ENCODE measurements around the gene GPR132. TPM values are rescaled to one million over a fixed set of nuclear protein-coding genes. Genes with fewer than 3 reads are reported as not detected.
"Not testable (repeated sequence)": the region's sequence is repeated elsewhere in the genome, so short reads cannot be mapped to it uniquely, and the experiment has no call there.

GPR132 gene
- total and polyA plus RNA-seq, 5 donors from 2014 or later: 8.8 to 94.5 (median 17.1) TPM

DNA sequence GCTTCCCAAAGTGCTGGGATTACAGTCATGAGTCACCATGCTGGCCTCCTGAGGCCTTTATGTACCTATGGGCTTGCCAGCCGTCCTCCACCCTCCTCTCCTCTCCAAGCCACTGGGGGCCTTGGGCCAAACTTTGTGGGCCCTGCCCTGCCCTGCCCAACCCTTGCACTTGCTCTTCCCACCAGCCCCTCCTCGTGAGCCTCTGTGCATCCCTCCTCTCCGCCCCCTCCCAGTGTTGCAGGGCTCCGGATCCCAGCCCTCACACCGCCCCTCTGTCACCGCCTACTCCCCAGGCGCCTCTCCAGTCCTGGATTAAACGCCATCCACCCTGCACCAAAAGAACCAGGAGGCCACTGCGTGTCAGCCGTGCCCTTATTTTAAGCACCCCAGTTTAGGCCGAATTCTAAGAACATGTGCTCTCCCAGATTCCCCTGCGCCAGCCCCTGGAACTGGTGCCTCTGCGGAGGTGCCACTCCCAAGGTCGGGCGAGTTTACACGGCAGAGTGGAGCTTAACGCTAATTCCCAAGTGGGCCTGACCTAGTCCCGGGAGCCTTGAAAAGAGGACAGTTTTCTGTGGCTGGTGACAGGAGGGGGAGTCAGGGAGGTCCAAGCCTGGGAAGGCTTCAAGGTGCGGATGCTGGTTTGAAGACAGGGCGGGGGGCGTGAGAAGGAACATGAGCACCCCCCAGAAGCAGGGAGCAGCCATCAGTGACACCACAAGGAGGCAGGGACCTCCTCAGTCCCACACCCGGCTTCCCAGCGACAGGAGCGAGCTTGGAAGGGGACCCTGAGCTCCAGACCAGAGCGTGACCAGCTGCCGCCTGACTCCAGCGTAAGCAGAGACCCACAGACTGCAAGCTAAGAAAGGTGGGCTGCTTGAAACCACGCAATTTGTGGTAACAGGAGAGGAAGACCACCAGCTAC, 23.1 kb downstream of the GPR132 start:
- Mint-ChIP-seq H3K27ac (no peak overlapping the region), H3K4me3 (peak overlapping the region in 1 of 4 donors; percentile 76), H3K27me3 (peaks cover 4% of the 10 kb centered on the region), H3K4me1 (peaks cover 4 to 12% (median 8%) of the 10 kb centered on the region in 4 donors), H3K9me3 (no peaks in the 10 kb centered on the region), H3K36me3 (no peaks in the 10 kb centered on the region)
- Histone ChIP-seq H3K27ac (ENCODE audit: insufficient read depth, low read length, poor library complexity, severe bottlenecking) (no peak overlapping the region), H3K4me1 (ENCODE audit: control insufficient read depth, insufficient read depth, low read length, poor library complexity, severe bottlenecking) (peaks cover 8% of the 10 kb centered on the region), H3K27me3 (ENCODE audit: control insufficient read depth, insufficient read depth, low read length) (no peaks in the 10 kb centered on the region), H3K9me3 (ENCODE audit: control insufficient read depth in 2 of 2, low read length in 2 of 2) (no peaks in the 10 kb centered on the region), H3K36me3 (ENCODE audit: control insufficient read depth, insufficient read depth, low read length) (no peaks in the 10 kb centered on the region), H3K4me3 (ENCODE audit: low read depth, low read length) (no peak overlapping the region)
- no peak for DNase-seq
- ATAC-seq (ENCODE audit: low read depth in 2 of 2): no peak

DNA sequence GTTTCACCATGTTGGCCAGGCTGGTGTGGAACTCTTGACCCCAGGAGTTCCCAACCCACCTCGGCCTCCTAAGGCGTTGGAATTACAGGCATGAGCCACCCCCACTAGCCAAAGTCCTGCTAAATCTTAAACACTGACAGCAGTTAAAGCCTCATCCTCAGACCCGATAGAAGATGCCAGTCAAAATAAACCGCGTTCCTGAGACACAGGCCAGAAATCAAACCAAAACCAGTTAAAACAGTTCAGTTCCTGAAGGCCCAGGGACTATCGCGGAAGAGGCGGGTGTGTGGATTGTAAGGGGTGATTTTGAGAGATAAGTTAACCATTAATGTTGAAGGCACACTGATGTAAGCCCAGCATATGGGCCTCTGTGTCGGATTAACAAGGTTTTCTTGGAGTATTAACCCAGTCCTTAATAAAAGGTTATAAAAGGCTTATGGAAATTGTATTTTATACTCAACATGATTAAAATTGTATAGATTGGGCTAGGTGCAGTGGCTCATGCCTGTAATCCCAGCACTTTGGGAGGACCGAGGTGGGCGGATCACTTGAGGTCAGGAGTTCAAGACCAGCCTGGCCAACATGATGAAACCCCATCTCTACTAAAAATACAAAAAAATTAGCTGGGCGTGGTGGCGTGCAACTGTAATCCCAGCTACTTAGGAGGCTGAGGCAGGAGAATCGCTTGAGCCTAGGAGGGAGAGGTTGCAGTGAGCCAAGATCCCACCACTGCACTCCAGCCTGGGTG, 25.6 kb downstream of the GPR132 start:
- Histone ChIP-seq H3K27me3 (ENCODE audit: control insufficient read depth, insufficient read depth, low read length) (no peaks in the 10 kb centered on the region), H3K36me3 (ENCODE audit: control insufficient read depth, insufficient read depth, low read length) (no peaks in the 10 kb centered on the region), H3K27ac (ENCODE audit: insufficient read depth, low read length, poor library complexity, severe bottlenecking) (no peak overlapping the region), H3K4me1 (ENCODE audit: control insufficient read depth, insufficient read depth, low read length, poor library complexity, severe bottlenecking) (no peaks in the 10 kb centered on the region), H3K9me3 (ENCODE audit: control insufficient read depth in 2 of 2, low read length in 2 of 2) (no peaks in the 10 kb centered on the region), H3K4me3 (ENCODE audit: low read depth, low read length) (no peak overlapping the region)
- Mint-ChIP-seq H3K4me1 (peaks cover 0 to 5% (median 1%) of the 10 kb centered on the region in 4 donors), H3K4me3 (no peak overlapping the region), H3K9me3 (peaks cover 0 to 2% (median 0%) of the 10 kb centered on the region in 7 donors), H3K27me3 (no peaks in the 10 kb centered on the region), H3K36me3 (no peaks in the 10 kb centered on the region), H3K27ac (no peak overlapping the region)
- no peak for DNase-seq
- no peak for ATAC-seq (ENCODE audit: low read depth in 2 of 2)

DNA sequence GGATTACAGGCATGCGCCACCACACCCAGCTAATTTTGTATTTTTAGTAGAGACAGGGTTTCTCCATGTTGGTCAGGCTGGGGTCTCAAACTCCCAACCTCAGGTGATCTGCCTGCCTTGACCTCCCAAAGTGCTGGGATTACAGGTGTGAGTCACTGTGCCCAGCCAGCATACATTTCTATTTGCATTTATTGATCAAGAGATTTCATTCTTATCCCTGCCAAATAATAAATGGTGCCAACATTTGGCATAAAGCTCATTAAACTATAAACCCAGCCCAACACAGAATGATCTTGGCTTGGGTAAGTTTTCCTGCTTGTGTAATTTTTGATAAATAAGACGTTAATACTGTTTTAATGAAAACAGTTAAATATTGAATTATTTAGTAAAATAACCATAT, 29.6 kb downstream of the GPR132 start:
- H3K4me1 ChIP-seq (ENCODE audit: control insufficient read depth, insufficient read depth, low read length, poor library complexity, severe bottlenecking); H3K4me3 Mint-ChIP-seq; H3K36me3 ChIP-seq (ENCODE audit: control insufficient read depth, insufficient read depth, low read length); H3K9me3 Mint-ChIP-seq; DNase-seq; H3K4me3 ChIP-seq (ENCODE audit: low read depth, low read length); H3K27ac Mint-ChIP-seq; H3K27me3 ChIP-seq (ENCODE audit: control insufficient read depth, insufficient read depth, low read length); H3K27me3 Mint-ChIP-seq; H3K27ac ChIP-seq (ENCODE audit: insufficient read depth, low read length, poor library complexity, severe bottlenecking); H3K36me3 Mint-ChIP-seq; H3K9me3 ChIP-seq (ENCODE audit: control insufficient read depth in 2 of 2, low read length in 2 of 2); ATAC-seq (ENCODE audit: low read depth in 2 of 2): not testable (repeated sequence)
- H3K4me1 Mint-ChIP-seq: peaks cover 5 to 26% (median 14%) of the 10 kb centered on the region in 4 donors

DNA sequence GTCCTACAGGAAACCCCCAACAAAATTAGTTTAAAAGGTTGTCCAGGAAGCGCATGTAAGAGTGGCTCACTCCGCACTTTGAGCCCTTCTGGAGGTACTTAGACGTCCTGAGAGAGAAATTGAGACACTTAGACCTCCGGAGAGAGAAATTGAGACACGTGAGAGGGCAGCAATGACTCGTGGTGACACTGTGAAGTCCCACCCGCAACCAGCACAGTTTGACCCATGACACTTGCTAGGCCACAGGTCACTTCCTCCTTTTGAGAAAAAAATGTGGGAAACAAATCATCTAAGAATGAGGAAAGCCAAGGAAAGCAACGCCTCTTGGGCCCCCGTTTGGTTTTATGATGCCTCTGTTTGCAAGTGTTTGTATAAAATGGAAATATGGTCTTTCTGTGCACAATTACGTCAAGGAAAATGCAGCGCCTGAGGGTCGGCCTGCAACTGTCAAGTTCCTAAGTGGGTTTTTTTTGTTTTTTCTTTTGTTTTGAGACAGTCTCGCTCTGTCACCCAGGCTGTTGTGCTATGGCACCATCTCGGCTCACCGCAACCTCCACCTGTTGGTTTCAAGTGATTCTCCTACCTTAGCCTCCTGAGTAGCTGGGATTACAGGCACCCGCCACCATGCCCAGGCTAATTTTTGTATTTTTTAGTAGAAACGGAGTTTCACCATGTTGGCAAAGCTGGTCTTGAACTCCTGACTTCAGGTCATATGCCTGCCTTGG, 30.8 kb downstream of the GPR132 start:
- peak overlapping the region; percentile 85 to 98 (median 90) for H3K4me3 Mint-ChIP-seq
- ATAC-seq (ENCODE audit: low read depth in 2 of 2): no peak

DNA sequence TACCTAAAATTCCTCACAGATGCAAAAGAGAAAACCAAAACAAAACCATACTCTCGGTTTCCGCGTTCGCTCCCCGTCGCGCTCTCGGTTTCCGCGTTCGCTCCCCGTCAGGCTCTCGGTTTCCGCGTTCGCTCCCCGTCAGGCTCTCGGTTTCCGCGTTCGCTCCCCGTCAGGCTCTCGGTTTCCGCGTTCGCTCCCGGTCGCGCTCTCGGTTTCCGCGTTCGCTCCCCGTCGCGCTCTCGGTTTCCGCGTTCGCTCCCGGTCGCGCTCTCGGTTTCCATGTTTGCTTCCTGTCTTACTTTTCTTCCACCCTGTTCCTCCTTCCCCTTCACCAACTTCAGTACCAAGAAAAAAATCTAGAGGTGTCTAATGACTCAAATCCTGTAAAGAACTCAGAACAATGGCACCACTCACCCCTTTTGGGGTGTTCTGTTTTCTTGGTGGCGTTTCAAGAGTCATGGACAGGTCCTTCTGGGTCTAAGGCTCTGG, 31.8 kb downstream of the GPR132 start:
- ATAC-seq (ENCODE audit: low read depth in 2 of 2); H3K4me1 ChIP-seq (ENCODE audit: control insufficient read depth, insufficient read depth, low read length, poor library complexity, severe bottlenecking); H3K27me3 ChIP-seq (ENCODE audit: control insufficient read depth, insufficient read depth, low read length); H3K9me3 Mint-ChIP-seq; H3K36me3 ChIP-seq (ENCODE audit: control insufficient read depth, insufficient read depth, low read length); H3K27me3 Mint-ChIP-seq; H3K9me3 ChIP-seq (ENCODE audit: control insufficient read depth in 2 of 2, low read length in 2 of 2); H3K36me3 Mint-ChIP-seq: not testable (repeated sequence)
- Mint-ChIP-seq H3K27ac (peak overlapping the region; percentile 74 to 95 (median 94)), H3K4me3 (peak overlapping the region; percentile 85 to 98 (median 90)), H3K4me1 (peaks cover 5 to 31% (median 16%) of the 10 kb centered on the region in 4 donors)
- peak in 2 of 3 donors; percentile 23 to 27 for DNase-seq
- H3K4me3 ChIP-seq (ENCODE audit: low read depth, low read length): peak overlapping the region; percentile 92
- peak overlapping the region; percentile 67 for H3K27ac ChIP-seq (ENCODE audit: insufficient read depth, low read length, poor library complexity, severe bottlenecking)

More for the DNA sequence above, 30.8 kb downstream of the GPR132 start:
- no peaks in the 10 kb centered on the region for H3K9me3 ChIP-seq (ENCODE audit: control insufficient read depth in 2 of 2, low read length in 2 of 2)
- H3K36me3 Mint-ChIP-seq: no peaks in the 10 kb centered on the region
- H3K27ac Mint-ChIP-seq: peak overlapping the region; percentile 58 to 95 (median 94)
- H3K27me3 Mint-ChIP-seq: no peaks in the 10 kb centered on the region
- H3K27ac ChIP-seq (ENCODE audit: insufficient read depth, low read length, poor library complexity, severe bottlenecking): no peak overlapping the region
- H3K36me3 ChIP-seq (ENCODE audit: control insufficient read depth, insufficient read depth, low read length): no peaks in the 10 kb centered on the region
- no peak overlapping the region for H3K4me3 ChIP-seq (ENCODE audit: low read depth, low read length)
- no peaks in the 10 kb centered on the region for H3K27me3 ChIP-seq (ENCODE audit: control insufficient read depth, insufficient read depth, low read length)
- no peak for DNase-seq
- peaks cover 5 to 30% (median 16%) of the 10 kb centered on the region in 4 donors for H3K4me1 Mint-ChIP-seq
- H3K9me3 Mint-ChIP-seq: peaks cover 0 to 3% (median 0%) of the 10 kb centered on the region in 7 donors
- peaks cover 6% of the 10 kb centered on the region for H3K4me1 ChIP-seq (ENCODE audit: control insufficient read depth, insufficient read depth, low read length, poor library complexity, severe bottlenecking)

DNA sequence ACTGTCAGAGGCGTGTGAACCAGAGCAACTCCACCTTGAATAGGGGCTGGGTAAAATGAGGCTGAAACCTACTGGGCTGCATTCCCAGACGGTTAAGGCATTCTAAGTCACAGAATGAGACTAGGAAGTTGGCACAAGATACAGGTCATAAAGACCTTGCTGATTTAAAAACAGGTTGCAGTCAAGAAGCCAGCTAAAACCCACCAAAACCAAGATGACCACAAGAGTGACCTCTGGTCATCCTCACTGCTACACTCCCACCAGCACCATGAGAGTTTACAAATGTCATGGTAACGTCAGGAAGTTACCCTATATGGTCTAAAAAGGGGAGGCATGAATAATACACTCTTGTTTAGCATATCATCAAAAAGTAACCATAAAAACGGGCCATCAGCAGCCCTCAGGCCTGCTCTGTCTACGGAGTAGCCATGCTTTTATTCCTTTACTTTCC, 32.8 kb downstream of the GPR132 start:
- H3K27ac Mint-ChIP-seq: peak overlapping the region in 2 of 3 donors; percentile 94 to 95
- peak overlapping the region; percentile 92 for H3K4me3 ChIP-seq (ENCODE audit: low read depth, low read length)

DNA sequence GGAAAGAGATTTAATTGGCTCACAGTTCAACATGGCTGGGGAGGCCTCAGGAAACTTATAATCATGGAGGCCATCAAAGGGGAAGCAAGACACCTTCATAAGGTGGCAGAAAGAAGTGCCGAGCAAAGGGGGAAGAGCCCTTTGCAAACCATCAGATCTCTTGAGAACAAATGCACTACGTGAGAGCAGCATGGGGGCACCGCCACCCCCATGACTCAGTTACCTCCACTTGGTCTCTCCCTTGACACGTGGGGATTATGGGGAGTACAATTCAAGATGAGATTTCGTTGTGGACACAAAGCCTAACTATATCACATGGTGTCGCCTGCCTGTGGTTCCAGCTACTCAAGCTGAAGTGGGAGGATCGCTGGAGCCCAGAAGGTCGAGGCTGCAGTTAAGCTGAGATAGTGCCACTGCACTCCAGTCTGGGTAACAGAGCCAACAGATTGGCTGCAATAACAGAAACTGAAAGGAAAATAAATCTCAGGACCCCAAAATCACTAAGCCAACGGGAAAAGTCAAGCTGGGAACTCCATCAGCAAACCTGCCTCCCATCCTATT, 34.3 kb downstream of the GPR132 start:
- ATAC-seq (ENCODE audit: low read depth in 2 of 2) (no peak), DNase-seq (no peak)
- no peak overlapping the region for H3K27ac ChIP-seq (ENCODE audit: insufficient read depth, low read length, poor library complexity, severe bottlenecking)
- H3K9me3 ChIP-seq (ENCODE audit: control insufficient read depth in 2 of 2, low read length in 2 of 2): no peaks in the 10 kb centered on the region
- no peaks in the 10 kb centered on the region for H3K27me3 ChIP-seq (ENCODE audit: control insufficient read depth, insufficient read depth, low read length)
- Mint-ChIP-seq H3K4me1 (peaks cover 10 to 41% (median 21%) of the 10 kb centered on the region in 4 donors), H3K36me3 (peaks cover 6% of the 10 kb centered on the region), H3K4me3 (peak overlapping the region in 2 of 4 donors; percentile 24 to 52), H3K27ac (no peak overlapping the region), H3K27me3 (no peaks in the 10 kb centered on the region), H3K9me3 (peaks cover 0 to 6% (median 0%) of the 10 kb centered on the region in 7 donors)
- no peak overlapping the region for H3K4me3 ChIP-seq (ENCODE audit: low read depth, low read length)
- peaks cover 12% of the 10 kb centered on the region for H3K4me1 ChIP-seq (ENCODE audit: control insufficient read depth, insufficient read depth, low read length, poor library complexity, severe bottlenecking)
- no peaks in the 10 kb centered on the region for H3K36me3 ChIP-seq (ENCODE audit: control insufficient read depth, insufficient read depth, low read length)

More for the DNA sequence above, 32.8 kb downstream of the GPR132 start:
- H3K27me3 ChIP-seq (ENCODE audit: control insufficient read depth, insufficient read depth, low read length); H3K36me3 Mint-ChIP-seq; H3K27ac ChIP-seq (ENCODE audit: insufficient read depth, low read length, poor library complexity, severe bottlenecking); ATAC-seq (ENCODE audit: low read depth in 2 of 2); H3K9me3 ChIP-seq (ENCODE audit: control insufficient read depth in 2 of 2, low read length in 2 of 2); H3K27me3 Mint-ChIP-seq; H3K9me3 Mint-ChIP-seq; DNase-seq; H3K4me1 ChIP-seq (ENCODE audit: control insufficient read depth, insufficient read depth, low read length, poor library complexity, severe bottlenecking); H3K36me3 ChIP-seq (ENCODE audit: control insufficient read depth, insufficient read depth, low read length): not testable (repeated sequence)
- H3K4me1 Mint-ChIP-seq: peaks cover 5 to 33% (median 17%) of the 10 kb centered on the region in 4 donors
- H3K4me3 Mint-ChIP-seq: peak overlapping the region; percentile 85 to 98 (median 90)
